Activated CD4-positive, alpha-beta T cell treated with anti-CD3 and anti-CD28 coated beads for 36 hours (primary cell): ENCODE measurements around the gene AAK1. TPM values are rescaled to one million over a fixed set of nuclear protein-coding genes. Genes with fewer than 3 reads are reported as not detected.
"Not testable (repeated sequence)": the region's sequence is repeated elsewhere in the genome, so short reads cannot be mapped to it uniquely, and the experiment has no call there.

ENCODE experiments used
- ATAC-seq: fragments of 200-7000 bp; cut with Tn5 transposase; one replicate; pipeline ENCODE4 v1.10.0; 2021; ENCODE audit warnings: mild to moderate bottlenecking, moderate library complexity
- CTCF ChIA-PET: fragments of 350-600 bp; sonication (Branson Sonifier 250); formaldehyde crosslinking; loops from one replicate; lab custom pipeline; 2021; ENCODE audit warnings: antibody characterized with exemption; lab: Charles Lee
- POLR2A ChIA-PET: fragments of 350-600 bp; sonication (Branson Sonifier 250); formaldehyde crosslinking; loops from one replicate; lab custom pipeline; 2021; ENCODE audit warnings: antibody characterized with exemption, inconsistent platforms; lab: Charles Lee
- DNase-seq: peaks from one replicate; pipeline ENCODE4 v3.0.0-alpha.2; 2020
- H3K27ac Mint-ChIP-seq: one replicate; pipeline ENCODE4 v1.8.0; 2021; ENCODE audit warnings: mixed read lengths
- H3K27me3 Mint-ChIP-seq: one replicate; pipeline ENCODE4 v1.8.0; 2021; ENCODE audit warnings: mixed read lengths
- H3K36me3 Mint-ChIP-seq: one replicate; pipeline ENCODE4 v1.8.0; 2021; ENCODE audit warnings: low read depth, mixed read lengths
- H3K4me1 Mint-ChIP-seq: one replicate; pipeline ENCODE4 v1.8.0; 2021; ENCODE audit warnings: mixed read lengths
- H3K4me3 Mint-ChIP-seq: one replicate; pipeline ENCODE4 v1.8.0; 2021; ENCODE audit warnings: mild to moderate bottlenecking, moderate library complexity, mixed read lengths
- H3K9me3 Mint-ChIP-seq: one replicate; pipeline ENCODE4 v1.8.0; 2021; ENCODE audit warnings: low read depth, mixed read lengths
- intact Hi-C, 2 experiments: fragments of 100-400 bp; cut with DNase I in 1 of 2; cut with micrococcal nuclease in 1 of 2; formaldehyde crosslinking; loops; one replicate each; pipeline versions ENCODE4 v1.14.2 to v1.15.1; 2022 to 2024; cut with DNase I, micrococcal nuclease
- total RNA-seq, 2 experiments: library from RNA; stranded (reverse); gene quantifications; one replicate each; pipeline ENCODE4 v1.2.3, GENCODE V29; 2021

Gene AAK1
- total RNA-seq, 2 experiments from 2014 or later = 95.9 to 104 TPM

DNA sequence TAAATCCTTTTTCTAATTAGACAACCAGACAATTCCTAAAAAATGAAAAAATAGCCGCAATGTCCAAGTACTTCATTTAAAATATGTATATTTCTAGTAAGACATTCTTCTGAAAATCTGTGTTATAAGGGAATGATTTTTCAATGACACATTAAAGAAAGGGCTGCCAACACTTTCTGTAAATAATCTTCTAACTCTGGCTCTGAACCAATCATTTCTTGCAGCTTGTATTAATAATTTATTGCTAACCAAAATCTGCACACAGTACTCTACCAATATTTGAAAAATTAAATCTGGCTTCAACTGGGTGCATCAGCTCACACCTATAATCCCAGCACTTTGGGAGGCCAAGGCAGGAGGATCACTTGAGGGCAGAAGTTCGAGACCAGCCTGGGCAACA, 214.6 kb downstream of the AAK1 start:
- Mint-ChIP-seq H3K4me1 (no peaks in the 10 kb centered on the region), H3K27me3 (no peaks in the 10 kb centered on the region), H3K27ac (no peak overlapping the region), H3K4me3 (no peak overlapping the region), H3K36me3 (peaks cover 17% of the 10 kb centered on the region), H3K9me3 (no peaks in the 10 kb centered on the region)
- POLR2A ChIA-PET = no interaction called here
- intact Hi-C loops = no loop called here
- CTCF ChIA-PET = interaction anchor here (1.0 to 1.5 kb wide), 3 partner anchors 9 to 79 kb away, joined by 3 to 5 read pairs (median 3); partner anchors contain the start of gene NFU1
- DNase-seq (no peak), ATAC-seq (no peak)

- ATAC-seq (no peak), DNase-seq (no peak)
- H3K4me3 Mint-ChIP-seq = no peak overlapping the region
- H3K36me3 Mint-ChIP-seq = peaks cover 12% of the 10 kb centered on the region
- no peak overlapping the region for H3K27ac Mint-ChIP-seq
- no peaks in the 10 kb centered on the region for H3K4me1 Mint-ChIP-seq
- H3K27me3 Mint-ChIP-seq = no peaks in the 10 kb centered on the region
- POLR2A ChIA-PET = no interaction called here
- CTCF ChIA-PET = interaction anchor here (0.6 kb wide), 1 partner anchor 54 kb away, joined by 3 read pairs; no protein-coding TSS in a partner anchor
- no peaks in the 10 kb centered on the region for H3K9me3 Mint-ChIP-seq
- intact Hi-C loops = no loop called here
Observed at GRCh38 chr2:69424419-69424818, 219.1 kb downstream of the AAK1 start.

DNA sequence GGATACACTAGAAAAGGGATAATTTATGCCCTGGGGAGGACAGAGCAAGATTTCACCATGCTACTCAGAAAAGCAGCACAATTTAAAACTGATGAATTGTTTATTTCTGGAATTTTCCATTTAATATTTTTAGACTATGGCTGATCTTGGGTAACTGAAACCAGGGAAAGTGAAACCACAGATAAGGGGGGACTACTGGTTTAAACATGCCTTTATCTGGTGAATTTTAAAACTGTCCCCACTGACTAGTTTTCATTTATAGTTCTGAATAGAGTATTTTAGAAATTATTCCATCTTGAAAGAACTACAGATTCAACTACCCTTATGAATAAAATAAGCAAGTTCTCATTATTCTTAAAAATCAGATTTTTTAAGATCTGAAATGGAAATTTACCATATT, 221.3 kb downstream of the AAK1 start:
- Mint-ChIP-seq H3K27me3 (no peaks in the 10 kb centered on the region), H3K27ac (no peak overlapping the region), H3K4me1 (no peaks in the 10 kb centered on the region), H3K36me3 (peaks cover 11% of the 10 kb centered on the region), H3K9me3 (no peaks in the 10 kb centered on the region), H3K4me3 (no peak overlapping the region)
- ATAC-seq (no peak), DNase-seq (no peak)
- intact Hi-C loops = no loop called here
- POLR2A ChIA-PET = no interaction called here
- CTCF ChIA-PET = interaction anchor here (0.7 kb wide), 1 partner anchor 31 kb away, joined by 3 read pairs; no protein-coding TSS in a partner anchor

- ATAC-seq, intact Hi-C loops, H3K27ac Mint-ChIP-seq, DNase-seq, H3K4me1 Mint-ChIP-seq, H3K36me3 Mint-ChIP-seq, H3K4me3 Mint-ChIP-seq, H3K9me3 Mint-ChIP-seq, H3K27me3 Mint-ChIP-seq: not testable (repeated sequence)
- CTCF ChIA-PET = interaction anchor here (1.5 to 2.3 kb wide), 2 partner anchors 18 to 43 kb away, joined by 6 to 10 read pairs; partner anchors contain the start of gene NFU1
- POLR2A ChIA-PET = interaction anchor here (0.7 kb wide), 1 partner anchor 34 kb away, joined by 8 read pairs; no protein-coding TSS in a partner anchor
Observed at GRCh38 chr2:69419111-69419510, 224.4 kb downstream of the AAK1 start.

GRCh38 chr2:69416147-69416546, 227.4 kb downstream of the AAK1 start:
- ChIA-PET POLR2A (no interaction called here), CTCF (no interaction called here)
- Mint-ChIP-seq H3K4me3 (no peak overlapping the region), H3K27me3 (no peaks in the 10 kb centered on the region), H3K27ac (no peak overlapping the region), H3K9me3 (no peaks in the 10 kb centered on the region), H3K4me1 (no peaks in the 10 kb centered on the region), H3K36me3 (peaks cover 11% of the 10 kb centered on the region)
- ATAC-seq (no peak), DNase-seq (no peak)
- intact Hi-C loops = no loop called here

Other genes with a start within 250 kb of the AAK1 start
- 10 to 100 TPM; 30.0 to 34.3 TPM for gene NFU1, start 206.3 kb downstream of the AAK1 start, total RNA-seq
- gene ANXA4, start 98.4 kb upstream of the AAK1 start, total RNA-seq = 10 to 100 TPM; 24.8 to 30.7 TPM
- 10 to 100 TPM; 14.5 to 20.3 TPM for gene GMCL1, start 185.9 kb upstream of the AAK1 start, total RNA-seq